ENCODE data around the gene METTL2B.
"Not testable (repeated sequence)": the region's sequence is repeated elsewhere in the genome, so short reads cannot be mapped to it uniquely, and the experiment has no call there.

Gene METTL2B

DNA sequence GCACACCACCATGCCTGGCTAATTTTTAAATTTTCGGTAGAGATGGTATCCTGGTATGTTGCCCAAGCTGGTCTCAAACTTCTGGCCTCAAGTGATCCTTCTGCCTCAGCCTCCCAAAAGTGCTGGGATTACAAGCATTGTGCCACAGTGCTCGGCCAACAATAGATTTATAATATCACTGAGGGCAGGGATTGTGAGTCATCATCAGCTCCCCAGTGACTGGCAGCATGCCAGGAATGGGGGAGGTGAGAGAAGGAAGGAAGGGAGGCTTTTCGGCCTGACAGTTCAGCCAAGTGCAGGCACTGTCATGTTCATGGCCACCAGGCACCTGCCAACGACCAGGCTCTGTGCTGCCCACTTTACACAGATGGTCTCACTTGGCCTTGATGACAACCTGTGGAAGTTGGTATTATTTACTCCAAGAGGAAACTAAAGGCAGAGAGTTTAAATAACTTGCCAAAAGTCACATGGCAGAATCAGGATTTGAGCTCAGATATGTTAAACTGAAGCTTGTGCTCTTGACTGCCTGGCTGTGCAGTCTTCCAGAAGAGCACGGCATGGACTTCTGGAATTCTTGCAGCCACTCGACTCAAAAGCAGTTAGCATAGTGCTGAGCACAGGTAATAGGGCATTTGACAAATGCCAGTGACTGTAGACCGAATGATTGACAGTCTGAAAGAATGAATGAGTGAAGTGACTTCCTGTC, 46.8 kb downstream of the METTL2B start:
- not testable (repeated sequence) for H3K4me3 ChIP-seq (ENCODE audit: low read depth, low read length)
- peak; percentile 92 for DNase-seq (ENCODE audit: low read depth)

DNA sequence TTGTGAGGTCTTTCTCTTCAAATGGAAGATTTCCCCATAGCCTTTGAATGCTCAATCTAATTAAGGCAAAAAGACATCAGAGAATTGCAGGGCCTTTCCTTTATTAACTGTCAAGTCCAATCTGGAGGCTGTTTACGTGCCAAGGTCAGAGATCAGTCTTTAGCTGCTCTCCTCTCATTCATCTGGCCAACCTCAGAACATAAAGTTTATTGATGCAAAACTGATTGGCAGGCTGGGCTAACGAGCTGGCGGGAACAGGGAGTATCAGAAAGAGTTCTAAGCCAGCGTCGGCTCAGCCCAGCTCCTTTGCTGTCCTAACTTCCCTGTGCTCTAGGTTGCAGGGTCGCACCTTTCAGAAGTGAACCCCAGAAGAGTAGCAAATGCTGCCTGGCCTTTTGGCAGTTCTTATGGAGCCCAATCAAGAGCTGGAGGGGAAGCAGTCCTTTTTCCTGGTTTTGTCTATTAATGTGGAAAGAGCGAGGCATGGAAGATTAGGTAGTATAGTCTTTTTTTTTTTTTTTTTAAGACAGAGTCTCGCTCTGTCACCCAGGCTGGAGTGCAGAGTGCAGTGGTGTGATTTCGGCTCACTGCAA, 47.5 kb downstream of the METTL2B start:
- DNase-seq (ENCODE audit: low read depth); H3K4me3 ChIP-seq (ENCODE audit: low read depth, low read length): not testable (repeated sequence)

DNA sequence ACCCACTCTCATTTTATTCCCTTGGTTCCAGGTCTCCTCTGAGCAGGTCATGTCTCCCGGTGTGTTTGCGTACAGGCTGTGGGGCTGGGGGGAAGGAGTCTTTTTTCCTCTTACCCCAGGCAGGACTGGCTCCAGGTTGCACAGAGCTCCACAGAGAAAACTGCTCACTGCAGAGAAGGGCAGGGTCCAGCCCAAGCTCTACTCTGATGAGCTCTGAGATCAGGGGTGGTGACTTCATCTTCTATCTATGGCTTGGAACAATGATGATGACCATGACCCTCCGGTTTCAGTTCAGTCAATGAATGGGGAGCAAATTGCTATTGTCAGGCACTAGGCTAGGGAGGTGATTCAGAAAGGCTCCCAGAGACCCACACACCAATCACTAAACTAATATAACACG, 49.0 kb downstream of the METTL2B start:
- not testable (repeated sequence) for DNase-seq (ENCODE audit: low read depth); H3K4me3 ChIP-seq (ENCODE audit: low read depth, low read length)

DNA sequence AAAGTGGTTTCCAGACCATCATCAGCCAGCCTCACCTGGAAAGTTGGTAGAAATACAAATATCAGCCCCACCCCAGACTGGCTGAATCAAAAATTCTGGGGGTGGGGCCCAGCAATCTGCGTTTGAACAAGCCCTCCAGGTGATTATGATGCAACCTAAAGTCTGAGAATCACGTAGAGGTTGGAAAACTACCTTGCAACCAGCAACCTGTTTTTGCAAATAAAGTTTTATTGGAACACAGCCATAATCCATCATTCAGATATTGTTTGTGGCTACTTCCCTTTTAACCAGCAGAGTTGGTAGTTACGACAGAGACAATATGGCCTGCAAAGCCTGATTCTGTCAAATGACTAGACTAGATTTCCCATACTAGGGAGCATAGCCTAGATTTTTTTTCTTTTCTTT, 49.5 kb downstream of the METTL2B start:
- DNase-seq (ENCODE audit: low read depth), result peak; percentile 65
- H3K4me3 ChIP-seq (ENCODE audit: low read depth, low read length), result not testable (repeated sequence)

DNA sequence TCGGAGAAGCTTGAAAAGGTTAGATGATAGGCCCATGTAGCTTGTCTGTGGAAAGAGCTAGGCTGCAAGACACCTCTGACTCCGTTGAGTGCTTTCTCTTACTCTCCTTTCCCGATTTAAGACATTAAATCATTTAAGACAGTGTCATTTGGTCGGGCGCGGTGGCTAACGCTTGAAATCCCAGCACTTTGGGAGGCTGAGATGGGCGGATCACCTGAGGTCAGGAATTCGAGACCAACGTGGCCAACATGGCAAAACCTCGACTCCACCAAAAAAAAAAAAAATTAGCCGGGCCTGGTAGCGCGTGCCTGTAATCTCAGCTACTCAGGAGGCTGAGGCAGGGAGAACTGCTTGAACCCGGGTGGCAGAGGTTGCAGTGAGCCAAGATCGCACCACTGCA, 52.6 kb downstream of the METTL2B start:
- H3K4me3 ChIP-seq (ENCODE audit: low read depth, low read length), result not testable (repeated sequence)

DNA sequence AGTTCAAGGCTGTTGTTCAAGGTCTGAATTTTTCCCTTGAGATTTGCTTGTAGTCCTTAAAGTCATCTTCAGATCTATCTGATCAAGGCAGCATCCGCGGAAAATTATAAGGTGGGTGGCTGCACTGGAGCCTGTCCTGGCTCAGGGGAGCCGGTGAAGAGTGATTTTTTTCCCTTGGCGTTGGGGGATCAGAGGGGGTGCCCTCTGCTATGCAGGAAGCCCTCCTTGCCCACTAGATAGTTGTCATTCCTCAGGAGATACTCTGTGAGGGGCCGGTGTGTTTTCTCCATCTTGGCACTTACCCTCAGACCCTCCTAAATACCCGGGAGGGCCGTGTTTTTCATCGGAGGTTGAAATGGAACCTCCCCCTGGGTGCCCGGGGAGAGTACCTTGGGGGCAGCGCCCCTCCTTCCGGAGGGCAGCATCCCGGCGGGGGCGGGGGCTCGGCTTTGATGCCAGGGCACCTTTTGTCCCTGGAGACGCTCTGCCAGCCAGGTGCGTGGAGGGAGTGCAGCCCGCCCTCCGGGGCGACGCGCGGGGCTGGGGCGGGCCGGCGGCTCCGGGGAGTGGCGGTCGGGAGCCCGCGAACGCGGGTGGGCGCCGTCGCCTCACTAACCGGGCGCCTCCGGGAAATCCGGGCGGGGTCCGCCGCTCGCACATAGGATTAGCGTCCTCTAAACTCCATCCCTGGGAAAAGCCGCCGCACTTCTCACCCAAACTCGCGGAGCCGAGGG, 53.7 kb downstream of the METTL2B start:
- peak overlapping the region; percentile 38 for H3K4me3 ChIP-seq (ENCODE audit: low read depth, low read length)
- peak; percentile 25 for DNase-seq (ENCODE audit: low read depth)

More for the DNA sequence above, 52.6 kb downstream of the METTL2B start:
- DNase-seq (ENCODE audit: low read depth), result not testable (repeated sequence)

DNA sequence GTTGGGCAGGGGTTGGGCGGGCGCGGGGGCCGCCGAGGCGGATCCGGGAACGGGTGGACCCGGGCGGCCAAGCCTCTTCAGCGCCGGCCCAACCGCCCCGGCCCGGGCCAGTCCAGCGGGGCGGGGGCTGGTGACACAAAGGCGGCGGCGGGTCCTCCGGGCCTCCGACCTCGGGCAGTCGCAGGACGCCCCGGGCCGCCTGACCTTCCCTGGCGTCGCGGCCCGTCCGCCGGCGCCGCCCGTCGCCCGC, 54.2 kb downstream of the METTL2B start:
- DNase-seq (ENCODE audit: low read depth), result no peak
- peak; percentile 41 for TF ChIP-seq POLR2A (IDR thresholded peaks at IDR 0.05; ENCODE audit: extremely low read depth, insufficient read length)
- TF ChIP-seq, protein P1, sequence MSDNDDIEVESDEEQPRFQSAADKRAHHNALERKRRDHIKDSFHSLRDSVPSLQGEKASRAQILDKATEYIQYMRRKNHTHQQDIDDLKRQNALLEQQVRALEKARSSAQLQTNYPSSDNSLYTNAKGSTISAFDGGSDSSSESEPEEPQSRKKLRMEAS (IDR thresholded peaks at IDR 0.05; ENCODE audit: low read depth, low read length), result no peak
- peak overlapping the region; percentile 38 for H3K4me3 ChIP-seq (ENCODE audit: low read depth, low read length)

DNA sequence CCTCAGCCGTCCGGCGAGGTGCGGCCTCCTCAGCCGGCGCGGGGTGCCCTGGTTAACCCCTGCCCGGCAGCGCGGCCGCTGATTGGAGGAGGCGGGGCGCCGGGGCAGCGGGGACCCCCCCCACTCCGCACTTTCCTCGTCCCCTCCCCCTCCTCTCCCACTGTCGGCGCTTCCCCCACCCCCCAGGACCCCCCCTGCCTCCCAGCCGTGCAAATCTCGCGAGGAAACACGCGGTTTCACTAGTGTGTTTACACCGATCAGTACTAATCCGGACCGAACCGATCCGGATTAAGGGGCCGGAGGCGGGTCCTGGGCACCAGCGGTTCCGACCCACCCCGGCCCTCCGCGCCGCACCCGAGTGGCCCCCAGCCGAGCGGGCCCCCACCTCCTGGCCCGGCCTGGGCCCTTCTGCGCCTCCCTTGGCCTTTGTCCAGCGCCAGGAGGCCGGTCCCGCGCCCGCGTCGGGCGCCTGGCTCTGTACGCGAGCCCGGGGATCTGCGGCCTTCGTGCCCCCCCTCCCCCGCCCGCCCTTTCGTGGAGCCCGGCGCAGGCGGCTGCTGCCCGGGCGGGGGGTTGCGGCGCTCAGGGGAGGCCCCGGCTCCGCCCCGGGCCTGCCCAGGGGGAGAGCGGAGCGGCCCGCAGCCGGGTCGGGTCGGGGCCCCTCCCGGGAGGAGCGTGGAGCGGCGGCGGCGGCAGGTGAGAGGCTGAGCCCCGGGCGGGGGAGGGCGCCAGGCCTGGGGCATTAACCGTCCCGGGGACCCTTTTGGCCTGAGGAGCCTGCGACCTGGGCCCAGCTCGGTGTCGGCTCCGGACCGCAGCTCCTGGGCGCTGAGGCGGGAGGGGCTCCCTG, 54.8 kb downstream of the METTL2B start:
- H3K4me3 ChIP-seq (ENCODE audit: low read depth, low read length), result peak overlapping the region; percentile 88
- peak; percentile 93 for DNase-seq (ENCODE audit: low read depth)

DNA sequence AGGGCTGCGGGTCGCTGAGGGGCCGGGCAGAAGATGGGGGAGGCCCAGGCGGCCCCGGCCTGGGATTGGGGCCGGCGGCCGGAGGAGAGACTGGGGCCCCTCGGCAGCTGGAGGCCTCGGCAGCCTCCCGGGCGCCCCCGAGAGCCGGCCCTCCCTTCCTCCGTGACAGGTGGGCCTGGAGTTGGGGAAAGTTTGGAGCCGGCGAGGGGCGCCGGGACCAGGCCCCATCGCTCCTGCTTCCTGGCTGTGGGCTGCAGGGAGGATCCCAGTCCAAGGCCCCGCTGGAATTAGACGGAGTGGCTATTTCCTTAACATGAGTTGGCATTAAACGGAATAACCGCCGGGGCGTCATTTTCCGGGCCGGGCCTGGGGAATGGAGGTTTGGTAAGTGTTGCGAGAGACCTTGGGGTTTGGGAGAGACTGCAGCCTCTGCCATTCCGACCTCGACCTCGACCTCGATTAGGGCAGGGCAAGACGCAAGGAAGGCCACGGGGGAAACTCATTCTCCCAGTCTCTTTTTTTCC, 55.5 kb downstream of the METTL2B start:
- peak; percentile 79 for DNase-seq (ENCODE audit: low read depth)
- H3K4me3 ChIP-seq (ENCODE audit: low read depth, low read length), result peak overlapping the region; percentile 88

DNA sequence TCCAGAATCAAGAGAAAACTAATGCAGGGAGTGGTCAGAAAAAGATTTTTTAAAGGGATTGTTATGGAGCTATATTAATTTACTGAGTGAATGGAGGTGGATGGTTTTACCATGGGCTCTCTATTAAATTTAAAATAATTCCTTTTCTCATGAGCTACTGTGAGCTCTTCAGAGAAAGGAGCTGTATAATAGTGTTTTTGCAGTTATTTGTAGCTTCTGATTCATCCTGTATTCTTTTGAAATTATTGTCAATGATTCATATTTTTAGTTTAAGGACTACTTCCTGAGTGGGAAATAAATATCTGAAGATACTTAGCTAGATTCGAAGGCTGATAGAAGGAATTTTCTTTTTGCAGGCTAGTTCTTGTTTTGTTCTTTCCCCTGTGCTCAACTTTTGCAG, 56.4 kb downstream of the METTL2B start:
- DNase-seq (ENCODE audit: low read depth), result not testable (repeated sequence)
- H3K4me3 ChIP-seq (ENCODE audit: low read depth, low read length), result peak overlapping the region; percentile 76

DNA sequence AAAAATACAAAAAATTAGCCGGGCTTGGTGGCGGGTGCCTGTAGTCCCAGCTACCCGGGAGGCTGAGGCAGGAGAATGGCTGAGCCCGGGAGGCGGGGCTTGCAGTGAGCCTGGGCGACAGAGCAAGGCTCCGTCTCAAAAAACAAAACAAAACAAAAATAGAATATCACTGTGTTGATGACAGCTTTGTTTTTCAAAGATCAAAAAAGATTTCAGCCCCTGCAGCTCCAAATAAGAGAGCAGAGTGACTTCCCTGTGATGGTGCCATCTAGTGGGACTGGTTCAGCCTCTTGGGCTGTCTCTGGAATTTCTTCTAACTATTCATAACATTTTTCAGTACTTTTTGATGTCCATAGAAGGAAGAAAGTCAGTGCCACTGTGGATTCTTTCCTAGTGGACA, 60.9 kb downstream of the METTL2B start:
- not testable (repeated sequence) for H3K4me3 ChIP-seq (ENCODE audit: low read depth, low read length)
- TF ChIP-seq, protein P2, sequence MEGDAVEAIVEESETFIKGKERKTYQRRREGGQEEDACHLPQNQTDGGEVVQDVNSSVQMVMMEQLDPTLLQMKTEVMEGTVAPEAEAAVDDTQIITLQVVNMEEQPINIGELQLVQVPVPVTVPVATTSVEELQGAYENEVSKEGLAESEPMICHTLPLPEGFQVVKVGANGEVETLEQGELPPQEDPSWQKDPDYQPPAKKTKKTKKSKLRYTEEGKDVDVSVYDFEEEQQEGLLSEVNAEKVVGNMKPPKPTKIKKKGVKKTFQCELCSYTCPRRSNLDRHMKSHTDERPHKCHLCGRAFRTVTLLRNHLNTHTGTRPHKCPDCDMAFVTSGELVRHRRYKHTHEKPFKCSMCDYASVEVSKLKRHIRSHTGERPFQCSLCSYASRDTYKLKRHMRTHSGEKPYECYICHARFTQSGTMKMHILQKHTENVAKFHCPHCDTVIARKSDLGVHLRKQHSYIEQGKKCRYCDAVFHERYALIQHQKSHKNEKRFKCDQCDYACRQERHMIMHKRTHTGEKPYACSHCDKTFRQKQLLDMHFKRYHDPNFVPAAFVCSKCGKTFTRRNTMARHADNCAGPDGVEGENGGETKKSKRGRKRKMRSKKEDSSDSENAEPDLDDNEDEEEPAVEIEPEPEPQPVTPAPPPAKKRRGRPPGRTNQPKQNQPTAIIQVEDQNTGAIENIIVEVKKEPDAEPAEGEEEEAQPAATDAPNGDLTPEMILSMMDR (IDR thresholded peaks at IDR 0.05; ENCODE audit: low read depth, low read length), result peak; percentile 37
- peak; percentile 18 for DNase-seq (ENCODE audit: low read depth)

DNA sequence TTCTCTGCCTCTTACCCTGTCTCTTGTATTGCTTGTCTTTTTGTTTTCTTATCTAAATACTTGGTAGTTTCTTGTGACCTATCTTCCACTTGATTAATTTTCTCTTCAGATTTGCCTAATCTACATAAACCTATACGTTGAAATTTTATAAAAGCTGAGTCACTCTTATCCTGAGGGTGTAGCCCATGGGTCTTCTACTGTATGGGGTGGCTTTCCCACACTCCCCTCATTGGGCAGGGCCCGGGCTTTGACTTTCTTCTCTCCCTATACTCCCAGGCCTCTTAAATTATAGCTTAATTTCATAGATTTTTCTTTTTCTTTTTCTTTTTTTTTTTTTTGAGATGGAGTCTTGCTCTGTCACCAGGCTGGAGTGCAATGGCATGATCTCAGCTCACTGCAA, 66.0 kb downstream of the METTL2B start:
- not testable (repeated sequence) for DNase-seq (ENCODE audit: low read depth); H3K4me3 ChIP-seq (ENCODE audit: low read depth, low read length)

DNA sequence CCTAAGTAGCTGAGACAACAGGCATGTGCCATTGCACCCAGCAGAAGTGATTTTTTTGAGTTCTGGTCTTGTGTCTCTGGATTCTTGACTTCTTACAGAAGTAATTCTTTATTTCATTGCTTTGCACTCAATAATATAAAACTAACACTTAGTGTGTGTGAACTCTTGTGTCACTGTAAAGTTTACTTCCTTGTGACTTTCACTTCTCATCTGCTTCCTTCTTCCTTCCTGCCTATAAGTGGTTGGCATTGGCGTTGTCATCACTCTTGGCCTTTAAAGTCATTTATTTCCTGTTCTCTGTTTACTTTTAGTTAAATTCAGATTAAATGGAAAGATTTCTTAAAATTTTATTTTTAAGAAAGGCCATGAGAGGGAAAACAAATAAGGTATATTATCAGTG, 66.8 kb downstream of the METTL2B start:
- H3K4me3 ChIP-seq (ENCODE audit: low read depth, low read length); DNase-seq (ENCODE audit: low read depth): not testable (repeated sequence)

DNA sequence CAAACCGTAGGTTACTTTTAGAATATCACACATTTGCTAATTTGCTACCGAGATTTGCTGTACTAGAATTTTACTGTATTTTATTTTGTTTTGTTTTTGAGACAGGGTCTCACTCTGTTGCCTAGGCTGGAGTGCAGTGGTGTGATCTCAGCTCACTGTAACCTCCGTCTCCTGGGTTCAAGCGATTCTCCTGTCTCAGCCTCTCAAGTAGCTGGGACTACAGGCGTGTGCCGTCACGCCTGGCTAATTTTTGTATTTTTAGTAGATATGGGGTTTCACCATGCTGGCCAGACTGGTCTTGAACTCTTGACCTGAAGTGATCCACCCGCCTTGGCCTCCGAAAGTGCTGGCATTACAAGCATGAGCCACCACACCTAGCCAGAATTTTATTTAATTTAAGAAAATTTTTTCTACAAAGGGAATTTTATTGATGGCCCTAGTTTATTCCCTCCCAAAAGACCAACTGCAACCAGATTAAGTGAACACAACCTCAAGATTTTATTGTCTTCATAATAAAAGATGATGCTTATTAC, 69.8 kb downstream of the METTL2B start:
- H3K4me3 ChIP-seq (ENCODE audit: low read depth, low read length); DNase-seq (ENCODE audit: low read depth): not testable (repeated sequence)

Data from NB4 (cell line).